T-cell (primary cell): Measurements from ENCODE around the gene CYP46A1. TPM values are rescaled to one million over a fixed set of nuclear protein-coding genes. Genes with fewer than 3 reads are reported as not detected.
A peak's percentile ranks its signal among the peaks of the same experiment; 100 is the strongest.

ENCODE experiments used
- ATAC-seq, 4 experiments: fragments of 200-7000 bp in 3 of 4; fragments of 150-1000 bp in 1 of 4; cut with Tn5 transposase; replicated peaks in 1 of 4; 1 replicate in 3 of 4; 2 replicates in 1 of 4; pipeline ENCODE4 v1.10.0; 2021; ENCODE audit warnings: moderate library complexity in 3 of 4, mild to moderate bottlenecking in 2 of 4, moderate number of reproducible peaks in 1 of 4
- CTCF ChIA-PET, 2 donors: fragments of 300-600 bp; sonication (Branson Sonifier 250); formaldehyde crosslinking; loops; one replicate each; lab custom pipeline; 2022; ENCODE audit warnings: antibody characterized with exemption in 2 of 2; lab: Charles Lee
- POLR2A ChIA-PET, 2 donors: fragments of 300-600 bp; sonication (Branson Sonifier 250); formaldehyde crosslinking; loops; one replicate each; lab custom pipeline; 2022; ENCODE audit warnings: antibody characterized with exemption in 2 of 2; lab: Charles Lee
- DNase-seq, 35 experiments: peaks; one replicate each; pipeline versions ENCODE4 v3.0.0 to v3.0.0-alpha.2; 2013 to 2023
- H3K27ac ChIP-seq: one replicate; pipeline ENCODE4 v1.5.1; 2013; ENCODE audit warnings: low read length
- H3K27me3 ChIP-seq, 2 experiments: replicated peaks in 1 of 2; 1 replicate in 1 of 2; 2 replicates in 1 of 2; pipeline versions ENCODE4 v1.6.1 to v1.7.0; 2013; ENCODE audit warnings: low read length in 1 of 2, mixed read lengths in 1 of 2; ENCODE audit not compliant: control insufficient read depth in 2 of 2, insufficient read depth in 2 of 2; ENCODE audit errors: extremely low read depth in 1 of 2
- H3K36me3 ChIP-seq, 2 donors: 1 replicate in 1 of 2; 2 replicates in 1 of 2; pipeline versions ENCODE4 v1.6.1 to v1.7.0; 2013; ENCODE audit warnings: low read length in 1 of 2; ENCODE audit not compliant: control insufficient read depth in 2 of 2, insufficient read depth in 1 of 2; ENCODE audit errors: extremely low read depth in 1 of 2
- H3K4me1 ChIP-seq, 2 experiments: 1 replicate in 1 of 2; 2 replicates in 1 of 2; pipeline versions ENCODE4 v1.6.1 to v1.7.0; 2013; ENCODE audit warnings: low read length in 2 of 2, mixed read lengths in 1 of 2; ENCODE audit not compliant: insufficient read depth in 2 of 2, control insufficient read depth in 1 of 2; ENCODE audit errors: extremely low read depth in 1 of 2
- H3K4me3 ChIP-seq, 2 donors: 1 replicate in 1 of 2; 2 replicates in 1 of 2; pipeline versions ENCODE4 v1.5.1 to v1.7.0; 2013; ENCODE audit warnings: mild to moderate bottlenecking in 2 of 2, low read length in 1 of 2, moderate library complexity in 1 of 2; ENCODE audit not compliant: control insufficient read depth in 1 of 2; ENCODE audit errors: extremely low read depth in 1 of 2
- H3K9me3 ChIP-seq: 2 replicates; pipeline ENCODE4 v1.7.0; 2013
- H3K27ac Mint-ChIP-seq, 2 donors: one replicate each; pipeline ENCODE4 v1.8.0; 2020 to 2021; ENCODE audit warnings: mild to moderate bottlenecking in 2 of 2, mixed read lengths in 2 of 2
- H3K27me3 Mint-ChIP-seq, 2 donors: one replicate each; pipeline ENCODE4 v1.8.0; 2021 to 2022; ENCODE audit warnings: mixed read lengths in 2 of 2
- H3K36me3 Mint-ChIP-seq: one replicate; pipeline ENCODE4 v1.8.0; 2021; ENCODE audit warnings: mixed read lengths
- H3K4me1 Mint-ChIP-seq, 3 donors: one replicate each; pipeline ENCODE4 v1.8.0; 2020 to 2022; ENCODE audit warnings: mixed read lengths in 3 of 3, mild to moderate bottlenecking in 1 of 3
- H3K4me3 Mint-ChIP-seq, 3 donors: one replicate each; pipeline ENCODE4 v1.8.0; 2020 to 2022; ENCODE audit warnings: mild to moderate bottlenecking in 3 of 3, mixed read lengths in 3 of 3, moderate library complexity in 3 of 3
- H3K9me3 Mint-ChIP-seq, 3 donors: one replicate each; pipeline ENCODE4 v1.8.0; 2020 to 2022; ENCODE audit warnings: mixed read lengths in 3 of 3
- WGBS: methylation state at CpG from one replicate; pipeline ENCODE4 v1.1.5; 2013; ENCODE audit warnings: missing lambda C conversion rate; ENCODE audit not compliant: insufficient coverage; 5-methylcytosine and 5-hydroxymethylcytosine counted together
- total RNA-seq, 35 experiments: library from RNA in 6 of 35; stranded (reverse) in 6 of 35; fragments of 120-200 nt in 1 of 35; gene quantifications; one replicate each; pipeline versions ENCODE4 v1.2.1 to v1.2.4 and lab custom pipeline; 2013 to 2026

Gene CYP46A1
- total RNA-seq, 5 donors from 2014 or later (not counting 1 experiment from before 2014, with no cell fraction given), result 0.10 to 0.51 (median 0.39) TPM

- Mint-ChIP-seq H3K4me1 (peaks cover 0 to 25% (median 14%) of the 10 kb centered on the region in 3 donors), H3K36me3 (no peaks in the 10 kb centered on the region), H3K27ac (no peak overlapping the region), H3K9me3 (peaks cover 5 to 9% (median 6%) of the 10 kb centered on the region in 3 donors), H3K4me3 (no peak overlapping the region), H3K27me3 (peaks cover 9 to 24% of the 10 kb centered on the region in 2 donors)
- ChIA-PET POLR2A (no interaction called here), CTCF (no interaction called here)
- 55% methylated on average over 42 of the region's 42 CpGs for WGBS
- H3K27ac ChIP-seq, result no peak overlapping the region
- no peaks in the 10 kb centered on the region for H3K9me3 ChIP-seq
- H3K36me3 ChIP-seq, result no peaks in the 10 kb centered on the region
- peaks cover 0 to 41% of the 10 kb centered on the region in 2 experiments for H3K4me1 ChIP-seq
- DNase-seq, result no peak
- H3K4me3 ChIP-seq, result no peak overlapping the region
- H3K27me3 ChIP-seq, result peaks cover 0 to 34% of the 10 kb centered on the region in 2 experiments
- ATAC-seq, result no peak
These were observed 8.7 kb upstream of the CYP46A1 start for GRCh38 chr14:99675382-99675835.

- Histone ChIP-seq H3K36me3 (no peaks in the 10 kb centered on the region), H3K27me3 (peaks cover 0 to 34% of the 10 kb centered on the region in 2 experiments), H3K27ac (no peak overlapping the region), H3K9me3 (no peaks in the 10 kb centered on the region), H3K4me3 (no peak overlapping the region), H3K4me1 (peaks cover 0 to 41% of the 10 kb centered on the region in 2 experiments)
- Mint-ChIP-seq H3K4me3 (no peak overlapping the region), H3K36me3 (no peaks in the 10 kb centered on the region), H3K27ac (no peak overlapping the region), H3K4me1 (peaks cover 0 to 25% (median 14%) of the 10 kb centered on the region in 3 donors), H3K9me3 (peaks cover 5 to 9% (median 6%) of the 10 kb centered on the region in 3 donors), H3K27me3 (peaks cover 9 to 24% of the 10 kb centered on the region in 2 donors)
- DNase-seq (no peak), ATAC-seq (no peak)
- CTCF ChIA-PET, result no interaction called here
- POLR2A ChIA-PET, result no interaction called here
- 42% methylated on average over 5 of the region's 10 CpGs for WGBS
These were observed 8.1 kb upstream of the CYP46A1 start for GRCh38 chr14:99675951-99676350.

- 37% methylated on average over 3 of the region's 8 CpGs for WGBS
- no peak overlapping the region for H3K27ac ChIP-seq
- H3K9me3 Mint-ChIP-seq, result peaks cover 5 to 9% (median 6%) of the 10 kb centered on the region in 3 donors
- no peak overlapping the region for H3K4me3 ChIP-seq
- DNase-seq (peak in 4 of 35 experiments; percentile 8 to 35 (median 14)), ATAC-seq (peak in 2 of 4 experiments; percentile 66 to 72)
- peaks cover 9 to 22% of the 10 kb centered on the region in 2 donors for H3K27me3 Mint-ChIP-seq
- peaks cover 0 to 41% of the 10 kb centered on the region in 2 experiments for H3K4me1 ChIP-seq
- ChIA-PET POLR2A (no interaction called here), CTCF (no interaction called here)
- H3K4me3 Mint-ChIP-seq, result no peak overlapping the region
- H3K9me3 ChIP-seq, result no peaks in the 10 kb centered on the region
- H3K27me3 ChIP-seq, result peaks cover 0 to 29% of the 10 kb centered on the region in 2 experiments
- H3K4me1 Mint-ChIP-seq, result peaks cover 0 to 25% (median 14%) of the 10 kb centered on the region in 3 donors
- H3K27ac Mint-ChIP-seq, result no peak overlapping the region
- no peaks in the 10 kb centered on the region for H3K36me3 Mint-ChIP-seq
- no peaks in the 10 kb centered on the region for H3K36me3 ChIP-seq
These were observed 7.4 kb upstream of the CYP46A1 start for GRCh38 chr14:99676657-99677056.

GRCh38 chr14:99677231-99678140 is 6.6 kb upstream of the CYP46A1 start:
- H3K9me3 Mint-ChIP-seq, result peaks cover 5 to 9% (median 6%) of the 10 kb centered on the region in 3 donors
- Histone ChIP-seq H3K27me3 (peaks cover 0 to 27% of the 10 kb centered on the region in 2 experiments), H3K27ac (no peak overlapping the region), H3K9me3 (no peaks in the 10 kb centered on the region), H3K4me3 (no peak overlapping the region), H3K36me3 (no peaks in the 10 kb centered on the region), H3K4me1 (peaks cover 0 to 38% of the 10 kb centered on the region in 2 experiments)
- DNase-seq, result no peak
- 90% methylated on average over 14 of the region's 16 CpGs for WGBS
- H3K4me3 Mint-ChIP-seq, result no peak overlapping the region
- ChIA-PET POLR2A (no interaction called here), CTCF (interaction anchor here in 1 of 2 donors (0.5 kb wide), 1 partner anchor 725 kb away, joined by 6 read pairs; no protein-coding TSS in a partner anchor)
- H3K4me1 Mint-ChIP-seq, result peaks cover 1 to 21% (median 13%) of the 10 kb centered on the region in 3 donors
- H3K36me3 Mint-ChIP-seq, result no peaks in the 10 kb centered on the region
- ATAC-seq, result no peak
- H3K27ac Mint-ChIP-seq, result peak overlapping the region in 1 of 2 donors; percentile 61
- H3K27me3 Mint-ChIP-seq, result peaks cover 4 to 15% of the 10 kb centered on the region in 2 donors

- ChIA-PET CTCF (no interaction called here), POLR2A (no interaction called here)
- Mint-ChIP-seq H3K9me3 (peaks cover 5 to 9% (median 6%) of the 10 kb centered on the region in 3 donors), H3K4me3 (no peak overlapping the region), H3K4me1 (peaks cover 8 to 16% (median 15%) of the 10 kb centered on the region in 3 donors), H3K36me3 (no peaks in the 10 kb centered on the region), H3K27me3 (peaks cover 0 to 14% of the 10 kb centered on the region in 2 donors), H3K27ac (no peak overlapping the region)
- Histone ChIP-seq H3K4me3 (no peak overlapping the region), H3K36me3 (no peaks in the 10 kb centered on the region), H3K27me3 (peaks cover 0 to 28% of the 10 kb centered on the region in 2 experiments), H3K9me3 (no peaks in the 10 kb centered on the region), H3K27ac (no peak overlapping the region), H3K4me1 (peaks cover 0 to 38% of the 10 kb centered on the region in 2 experiments)
- DNase-seq (no peak), ATAC-seq (no peak)
- no CpG with 5 or more reads among the region's 6 CpGs for WGBS
These were observed 5.9 kb upstream of the CYP46A1 start for GRCh38 chr14:99678198-99678597.

- Histone ChIP-seq H3K27ac (no peak overlapping the region), H3K4me1 (peaks cover 0 to 37% of the 10 kb centered on the region in 2 experiments), H3K36me3 (no peaks in the 10 kb centered on the region), H3K4me3 (no peak overlapping the region), H3K9me3 (no peaks in the 10 kb centered on the region), H3K27me3 (peaks cover 0 to 24% of the 10 kb centered on the region in 2 experiments)
- H3K27me3 Mint-ChIP-seq, result peaks cover 0 to 13% of the 10 kb centered on the region in 2 donors
- H3K36me3 Mint-ChIP-seq, result no peaks in the 10 kb centered on the region
- peaks cover 5 to 9% (median 6%) of the 10 kb centered on the region in 3 donors for H3K9me3 Mint-ChIP-seq
- 90% methylated on average over 2 of the region's 2 CpGs for WGBS
- ATAC-seq (no peak), DNase-seq (no peak)
- ChIA-PET POLR2A (no interaction called here), CTCF (interaction anchor here in 1 of 2 donors (0.6 kb wide), 1 partner anchor 970 kb away, joined by 3 read pairs; no protein-coding TSS in a partner anchor)
- no peak overlapping the region for H3K27ac Mint-ChIP-seq
- no peak overlapping the region for H3K4me3 Mint-ChIP-seq
- H3K4me1 Mint-ChIP-seq, result peaks cover 9 to 18% (median 17%) of the 10 kb centered on the region in 3 donors
These were observed 5.0 kb upstream of the CYP46A1 start for GRCh38 chr14:99679111-99679510.
